NB4 (cell line): Measurements from ENCODE around the gene LMNA.
"Not testable (repeated sequence)": the region's sequence is repeated elsewhere in the genome, so short reads cannot be mapped to it uniquely, and the experiment has no call there.

Experiments
- MAX ChIP-seq: IDR thresholded peaks from 2 replicates; pipeline ENCODE4 v1.6.1; 2011; ENCODE audit warnings: low read depth, low read length
- POLR2A ChIP-seq: IDR thresholded peaks from 2 replicates; pipeline ENCODE4 v1.6.1; 2011; ENCODE audit warnings: mild to moderate bottlenecking; ENCODE audit not compliant: insufficient read length; ENCODE audit errors: extremely low read depth
- TF ChIP-seq, protein P1 (sequence below): IDR thresholded peaks from one replicate; pipeline ENCODE4 v1.5.1; 2012; ENCODE audit warnings: low read depth, low read length

- TF ChIP-seq, protein P1, sequence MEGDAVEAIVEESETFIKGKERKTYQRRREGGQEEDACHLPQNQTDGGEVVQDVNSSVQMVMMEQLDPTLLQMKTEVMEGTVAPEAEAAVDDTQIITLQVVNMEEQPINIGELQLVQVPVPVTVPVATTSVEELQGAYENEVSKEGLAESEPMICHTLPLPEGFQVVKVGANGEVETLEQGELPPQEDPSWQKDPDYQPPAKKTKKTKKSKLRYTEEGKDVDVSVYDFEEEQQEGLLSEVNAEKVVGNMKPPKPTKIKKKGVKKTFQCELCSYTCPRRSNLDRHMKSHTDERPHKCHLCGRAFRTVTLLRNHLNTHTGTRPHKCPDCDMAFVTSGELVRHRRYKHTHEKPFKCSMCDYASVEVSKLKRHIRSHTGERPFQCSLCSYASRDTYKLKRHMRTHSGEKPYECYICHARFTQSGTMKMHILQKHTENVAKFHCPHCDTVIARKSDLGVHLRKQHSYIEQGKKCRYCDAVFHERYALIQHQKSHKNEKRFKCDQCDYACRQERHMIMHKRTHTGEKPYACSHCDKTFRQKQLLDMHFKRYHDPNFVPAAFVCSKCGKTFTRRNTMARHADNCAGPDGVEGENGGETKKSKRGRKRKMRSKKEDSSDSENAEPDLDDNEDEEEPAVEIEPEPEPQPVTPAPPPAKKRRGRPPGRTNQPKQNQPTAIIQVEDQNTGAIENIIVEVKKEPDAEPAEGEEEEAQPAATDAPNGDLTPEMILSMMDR = not testable (repeated sequence)
- TF ChIP-seq POLR2A, MAX: not testable (repeated sequence)
Measured at GRCh38 chr1:156125544-156125943, 11.0 kb downstream of the LMNA start.
